Measurements from ENCODE around the gene SYT7.
A peak's percentile ranks its signal among the peaks of the same experiment; 100 is the strongest.

The SYT7 gene, protein sequence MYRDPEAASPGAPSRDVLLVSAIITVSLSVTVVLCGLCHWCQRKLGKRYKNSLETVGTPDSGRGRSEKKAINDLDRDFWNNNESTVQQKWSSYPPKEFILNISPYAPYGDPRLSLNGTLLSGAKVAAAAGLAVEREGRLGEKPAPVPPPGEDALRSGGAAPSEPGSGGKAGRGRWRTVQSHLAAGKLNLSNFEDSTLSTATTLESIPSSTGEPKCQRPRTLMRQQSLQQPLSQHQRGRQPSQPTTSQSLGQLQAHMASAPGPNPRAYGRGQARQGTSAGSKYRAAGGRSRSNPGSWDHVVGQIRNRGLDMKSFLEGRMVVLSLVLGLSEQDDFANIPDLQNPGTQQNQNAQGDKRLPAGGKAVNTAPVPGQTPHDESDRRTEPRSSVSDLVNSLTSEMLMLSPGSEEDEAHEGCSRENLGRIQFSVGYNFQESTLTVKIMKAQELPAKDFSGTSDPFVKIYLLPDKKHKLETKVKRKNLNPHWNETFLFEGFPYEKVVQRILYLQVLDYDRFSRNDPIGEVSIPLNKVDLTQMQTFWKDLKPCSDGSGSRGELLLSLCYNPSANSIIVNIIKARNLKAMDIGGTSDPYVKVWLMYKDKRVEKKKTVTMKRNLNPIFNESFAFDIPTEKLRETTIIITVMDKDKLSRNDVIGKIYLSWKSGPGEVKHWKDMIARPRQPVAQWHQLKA

DNA sequence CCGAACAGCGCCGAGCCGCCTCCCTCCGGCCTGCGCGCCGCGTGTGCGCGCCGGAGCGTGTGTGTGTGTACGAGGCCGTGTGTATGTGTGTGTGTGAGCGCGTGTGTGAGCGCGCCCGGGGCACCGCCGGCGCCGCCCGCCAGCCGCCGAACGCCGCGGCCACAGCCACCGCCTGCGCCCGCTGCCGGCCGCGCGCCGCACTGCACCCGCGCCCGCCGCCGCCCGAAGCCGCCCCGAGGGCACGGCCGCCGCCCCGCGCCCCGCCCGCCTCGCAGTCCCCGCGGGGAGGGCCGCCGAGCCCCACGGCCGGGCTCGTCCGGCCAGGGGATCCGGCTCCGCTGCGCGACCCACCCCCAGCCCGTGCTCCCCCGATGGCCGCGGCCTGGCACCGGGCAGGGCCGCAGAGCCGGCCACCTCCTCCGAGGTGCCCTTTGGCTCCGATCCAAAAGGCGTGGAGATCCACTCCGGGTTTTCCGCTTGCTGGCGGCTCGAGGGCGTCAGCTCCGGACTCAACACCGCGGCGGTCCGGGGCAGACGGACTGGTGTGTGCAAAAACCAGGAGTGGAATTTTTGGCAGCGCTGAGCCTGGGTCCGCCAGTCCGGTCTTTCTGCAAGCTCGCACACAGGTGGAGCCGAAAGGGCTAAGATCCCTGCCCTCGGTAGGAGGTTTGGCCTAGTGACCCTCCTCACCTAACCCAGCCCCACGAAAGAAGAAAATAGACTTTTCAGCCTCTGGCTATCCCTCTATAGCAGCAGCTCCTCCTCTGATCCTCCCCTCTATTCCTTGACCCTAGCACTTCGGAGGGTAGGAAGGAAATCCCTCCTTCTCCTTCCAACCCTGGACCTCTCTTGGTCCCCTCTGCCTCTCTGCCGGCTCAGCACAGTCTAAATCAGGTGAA, at the start of gene SYT7:
Gene SYT7 (minus strand): TSS at position 47 of the 899 bp plus-strand sequence. CDS start 256 bp downstream, outside the sequence.
- Histone ChIP-seq H3K27ac (no peak within 1 kb of the TSS), H3K9me3 (ENCODE audit: low read depth, low read length) (no peaks in the 10 kb centered on the region), H3K4me3 (peak within 1 kb of the TSS; percentile 73), H3K36me3 (ENCODE audit: insufficient read depth, low read length) (no peaks in the 10 kb centered on the region), H3K9ac (ENCODE audit: insufficient read length) (no peak within 1 kb of the TSS)
- peak; percentile 61 for DNase-seq (ENCODE audit: low read depth, low spot score)
- TF ChIP-seq FOXP2 (optimal IDR thresholded peaks at IDR 0.05; ENCODE audit: control extremely low read depth, extremely low read length, insufficient read depth) (no peak), EZH2 (IDR thresholded peaks at IDR 0.05) (no peak), POLR2AphosphoS5 (IDR thresholded peaks at IDR 0.05; ENCODE audit: borderline replicate concordance, low read depth, low read length) (no peak)

DNA sequence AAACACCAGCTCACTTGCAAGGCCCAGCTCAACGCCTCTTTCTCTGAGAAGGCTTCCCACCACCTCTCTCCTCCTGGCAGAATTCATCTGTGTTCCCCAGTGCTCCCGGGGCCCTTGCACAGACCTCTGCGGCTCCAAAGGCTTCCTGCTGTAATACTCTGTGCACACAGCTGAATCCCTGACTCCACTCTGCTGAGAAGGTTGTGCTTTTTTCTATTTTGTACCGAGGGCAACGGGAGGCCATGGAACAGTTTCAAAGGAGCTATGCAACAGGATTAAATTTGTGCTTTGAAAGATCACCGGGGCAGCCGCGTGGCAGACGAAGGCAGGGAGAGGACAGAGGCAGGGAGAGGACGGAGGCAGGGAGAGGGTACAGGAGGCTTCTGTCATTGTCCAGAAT, 49.2 kb upstream of the SYT7 start:
- Histone ChIP-seq H3K9me3 (ENCODE audit: low read depth, low read length) (no peaks in the 10 kb centered on the region), H3K27ac (no peak overlapping the region), H3K36me3 (ENCODE audit: insufficient read depth, low read length) (no peaks in the 10 kb centered on the region), H3K9ac (ENCODE audit: insufficient read length) (no peak overlapping the region), H3K4me3 (no peak overlapping the region)
- DNase-seq (ENCODE audit: low read depth, low spot score) = no peak
- TF ChIP-seq EZH2 (IDR thresholded peaks at IDR 0.05) = no peak
- no peak for TF ChIP-seq POLR2AphosphoS5 (IDR thresholded peaks at IDR 0.05; ENCODE audit: borderline replicate concordance, low read depth, low read length)
- TF ChIP-seq FOXP2 (optimal IDR thresholded peaks at IDR 0.05; ENCODE audit: control extremely low read depth, extremely low read length, insufficient read depth) = no peak

DNA sequence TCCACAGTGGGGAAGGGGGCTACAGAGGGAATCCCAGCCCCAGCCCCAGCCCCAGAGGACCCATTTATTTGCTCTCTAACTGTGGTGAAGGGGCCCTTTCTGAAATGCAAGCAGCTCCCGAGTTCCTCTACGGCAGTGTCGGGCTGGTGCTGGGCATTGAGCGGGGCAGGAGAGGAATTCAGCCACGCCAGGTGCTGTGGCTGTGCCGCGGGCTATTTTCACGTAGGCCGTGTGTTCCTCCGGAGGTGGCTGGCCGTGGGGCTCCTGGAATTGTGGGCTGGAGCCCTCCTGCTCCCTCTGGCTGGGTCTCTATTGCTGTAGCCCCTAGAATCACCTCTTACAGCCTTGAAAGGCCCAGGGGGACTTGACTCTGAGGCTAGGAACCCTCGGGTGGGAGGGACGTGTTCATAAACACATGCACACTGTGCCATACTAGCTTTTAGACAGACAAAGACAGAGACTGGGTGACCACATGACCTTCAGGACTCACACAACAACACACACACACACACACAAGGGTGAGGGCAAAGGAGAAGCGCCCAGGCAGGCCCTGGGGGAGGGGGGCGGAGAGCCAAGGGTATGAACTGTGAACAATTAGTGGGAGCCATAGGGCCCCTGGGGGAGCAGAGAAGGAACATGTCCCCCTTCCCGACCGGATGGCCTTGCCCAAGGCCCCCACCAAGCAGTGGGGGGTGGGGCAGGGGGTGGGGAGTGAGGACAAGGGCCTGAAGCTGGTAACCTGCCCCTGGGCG, 48.4 kb upstream of the SYT7 start:
- no peaks in the 10 kb centered on the region for H3K9me3 ChIP-seq (ENCODE audit: low read depth, low read length)
- no peaks in the 10 kb centered on the region for H3K36me3 ChIP-seq (ENCODE audit: insufficient read depth, low read length)
- no peak overlapping the region for H3K4me3 ChIP-seq
- H3K27ac ChIP-seq = no peak overlapping the region
- TF ChIP-seq EZH2 (IDR thresholded peaks at IDR 0.05) = no peak
- TF ChIP-seq POLR2AphosphoS5 (IDR thresholded peaks at IDR 0.05; ENCODE audit: borderline replicate concordance, low read depth, low read length) = no peak
- TF ChIP-seq FOXP2 (optimal IDR thresholded peaks at IDR 0.05; ENCODE audit: control extremely low read depth, extremely low read length, insufficient read depth) = no peak
- DNase-seq (ENCODE audit: low read depth, low spot score) = no peak
- no peak overlapping the region for H3K9ac ChIP-seq (ENCODE audit: insufficient read length)

DNA sequence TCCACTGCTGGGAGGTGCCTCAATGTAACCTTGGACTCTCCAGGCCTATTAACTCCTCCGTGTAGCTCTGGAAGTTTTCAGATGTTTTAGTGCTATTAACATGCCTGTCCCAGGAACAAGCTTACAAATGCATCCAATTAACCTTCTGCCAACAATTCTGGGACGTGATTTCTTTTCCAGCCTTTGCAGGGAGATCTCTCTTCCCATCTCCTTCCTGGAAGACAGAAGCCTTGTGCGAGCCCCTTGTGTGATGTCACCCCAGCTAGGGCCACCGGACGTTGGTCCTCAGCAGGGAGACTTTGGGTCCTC, 47.7 kb upstream of the SYT7 start:
- Histone ChIP-seq H3K27ac (no peak overlapping the region), H3K36me3 (ENCODE audit: insufficient read depth, low read length) (no peaks in the 10 kb centered on the region), H3K9ac (ENCODE audit: insufficient read length) (no peak overlapping the region), H3K9me3 (ENCODE audit: low read depth, low read length) (no peaks in the 10 kb centered on the region), H3K4me3 (no peak overlapping the region)
- DNase-seq (ENCODE audit: low read depth, low spot score) = no peak
- no peak for TF ChIP-seq POLR2AphosphoS5 (IDR thresholded peaks at IDR 0.05; ENCODE audit: borderline replicate concordance, low read depth, low read length)
- TF ChIP-seq EZH2 (IDR thresholded peaks at IDR 0.05) = no peak
- no peak for TF ChIP-seq FOXP2 (optimal IDR thresholded peaks at IDR 0.05; ENCODE audit: control extremely low read depth, extremely low read length, insufficient read depth)

DNA sequence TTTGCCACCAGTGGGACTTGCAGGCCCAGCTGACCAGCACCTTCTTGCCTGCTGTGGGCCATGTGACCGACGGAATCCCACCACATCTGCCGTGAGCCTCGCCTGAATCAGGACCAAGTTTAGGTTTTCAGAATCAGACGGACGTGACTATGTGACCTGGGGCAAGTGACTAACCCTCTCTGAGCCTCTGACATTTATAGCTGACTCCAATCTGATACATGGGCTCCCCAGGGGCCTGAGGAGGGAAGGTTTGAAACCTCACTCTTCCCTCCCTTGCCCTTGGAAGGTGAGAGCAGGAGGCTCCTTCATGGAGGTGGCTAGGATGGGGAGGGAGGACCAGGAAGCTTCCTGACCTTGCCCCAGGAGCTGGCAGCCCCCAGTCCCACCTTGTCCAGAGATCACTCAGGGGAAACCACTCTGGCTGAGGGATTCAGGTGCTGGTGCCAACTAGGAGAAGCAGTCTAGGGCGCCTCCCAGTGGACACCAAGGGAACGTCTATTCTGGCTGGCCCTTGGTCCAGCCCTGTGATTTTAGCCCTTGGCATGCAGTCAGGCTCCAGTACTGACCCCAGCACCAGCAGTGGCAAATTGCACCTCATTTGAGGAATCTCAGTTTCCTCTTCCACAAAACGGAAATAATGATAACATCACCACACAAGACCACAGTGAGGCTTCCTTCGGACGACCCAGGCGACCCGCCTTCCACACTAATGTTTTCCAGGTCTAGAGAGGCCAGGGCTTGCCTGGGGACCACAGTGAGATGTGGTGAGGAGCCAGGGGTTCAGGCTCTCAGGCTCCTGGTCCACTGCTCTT, 47.2 kb upstream of the SYT7 start:
- DNase-seq (ENCODE audit: low read depth, low spot score) = no peak
- TF ChIP-seq EZH2 (IDR thresholded peaks at IDR 0.05) = no peak
- TF ChIP-seq FOXP2 (optimal IDR thresholded peaks at IDR 0.05; ENCODE audit: control extremely low read depth, extremely low read length, insufficient read depth) = no peak
- no peak for TF ChIP-seq POLR2AphosphoS5 (IDR thresholded peaks at IDR 0.05; ENCODE audit: borderline replicate concordance, low read depth, low read length)
- H3K27ac ChIP-seq = no peak overlapping the region
- no peaks in the 10 kb centered on the region for H3K36me3 ChIP-seq (ENCODE audit: insufficient read depth, low read length)
- no peaks in the 10 kb centered on the region for H3K9me3 ChIP-seq (ENCODE audit: low read depth, low read length)
- H3K9ac ChIP-seq (ENCODE audit: insufficient read length) = no peak overlapping the region
- H3K4me3 ChIP-seq = no peak overlapping the region

DNA sequence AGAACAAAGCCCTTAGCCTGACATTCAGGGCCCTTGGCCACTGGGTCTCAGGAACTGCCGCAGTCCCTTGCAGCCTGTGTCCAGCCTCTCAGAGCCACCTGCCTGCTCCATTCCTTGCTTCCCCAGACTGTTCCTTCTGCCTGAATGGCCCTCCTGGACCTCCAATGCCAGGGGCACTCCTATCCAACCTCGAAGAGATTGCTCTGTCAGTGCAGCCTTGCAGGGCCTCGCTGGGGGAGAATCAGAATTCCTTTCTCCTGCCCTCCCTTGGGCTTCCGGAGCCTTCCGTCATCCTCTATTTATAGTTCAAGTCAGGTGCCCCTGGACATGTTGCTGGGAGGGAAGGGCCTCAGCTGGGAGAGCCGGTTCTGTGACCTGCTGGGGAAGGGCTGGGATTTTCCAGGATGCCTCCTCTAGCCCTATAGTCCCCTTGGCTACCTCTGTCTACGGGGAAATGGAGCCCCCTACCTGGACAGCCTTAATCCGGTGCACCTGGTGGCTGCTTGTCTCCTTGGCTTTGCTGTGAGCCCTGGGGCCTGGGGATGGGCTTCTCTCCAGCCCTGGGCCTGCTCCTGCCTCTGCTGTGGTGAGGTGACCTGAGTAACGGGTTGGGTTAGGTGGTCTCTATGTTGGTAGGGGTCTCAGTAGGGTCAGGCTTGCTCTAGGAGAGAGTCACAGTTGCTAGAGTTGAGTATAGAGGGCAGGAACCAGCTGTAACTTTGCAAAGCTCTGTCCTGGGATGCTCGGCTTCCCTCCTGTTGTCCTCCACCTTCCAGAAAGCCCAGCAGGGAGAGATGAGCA, 45.9 kb upstream of the SYT7 start:
- TF ChIP-seq POLR2AphosphoS5 (IDR thresholded peaks at IDR 0.05; ENCODE audit: borderline replicate concordance, low read depth, low read length) (no peak), FOXP2 (optimal IDR thresholded peaks at IDR 0.05; ENCODE audit: control extremely low read depth, extremely low read length, insufficient read depth) (no peak), EZH2 (IDR thresholded peaks at IDR 0.05) (no peak)
- Histone ChIP-seq H3K27ac (no peak overlapping the region), H3K4me3 (no peak overlapping the region), H3K9me3 (ENCODE audit: low read depth, low read length) (no peaks in the 10 kb centered on the region), H3K9ac (ENCODE audit: insufficient read length) (no peak overlapping the region), H3K36me3 (ENCODE audit: insufficient read depth, low read length) (no peaks in the 10 kb centered on the region)
- DNase-seq (ENCODE audit: low read depth, low spot score) = no peak
